HL-60/S4 treated with phorbol 12-myristate 13-acetate at 8.2 ng/mL for 4 days and 3 days (cell line): ENCODE measurements around the gene MYLK2.

ENCODE experiments used
- in situ Hi-C: fragments of 300-500 bp; cut with MboI; formaldehyde crosslinking; loops from 2 replicates; pipeline ENCODE4 v1.15.0; 2022; ENCODE audit warnings: low sequenced_read_pairs

MYLK2 gene

GRCh38 chr20:31870726-31871617 is 51.8 kb downstream of the MYLK2 start:
- in situ Hi-C loops, result no loop called here

DNA sequence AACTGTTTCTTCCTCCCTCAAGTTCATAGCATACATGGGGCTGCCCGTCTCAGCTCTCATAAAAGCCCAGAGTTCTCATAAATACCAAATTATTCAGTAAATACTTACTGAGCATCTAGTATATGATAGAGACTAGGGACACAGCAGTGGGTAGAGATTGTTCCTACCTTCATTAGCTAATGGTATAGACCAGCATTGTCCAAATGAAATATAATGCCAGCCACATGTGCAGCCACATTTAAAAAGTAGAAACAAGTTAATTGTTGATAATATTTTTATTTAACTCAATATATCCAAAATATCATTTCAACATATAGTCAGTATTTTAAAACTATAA is 52.4 kb downstream of the MYLK2 start:
- in situ Hi-C loops, result no loop called here

GRCh38 chr20:31872406-31872805 is 53.2 kb downstream of the MYLK2 start:
- in situ Hi-C loops, result no loop called here

DNA sequence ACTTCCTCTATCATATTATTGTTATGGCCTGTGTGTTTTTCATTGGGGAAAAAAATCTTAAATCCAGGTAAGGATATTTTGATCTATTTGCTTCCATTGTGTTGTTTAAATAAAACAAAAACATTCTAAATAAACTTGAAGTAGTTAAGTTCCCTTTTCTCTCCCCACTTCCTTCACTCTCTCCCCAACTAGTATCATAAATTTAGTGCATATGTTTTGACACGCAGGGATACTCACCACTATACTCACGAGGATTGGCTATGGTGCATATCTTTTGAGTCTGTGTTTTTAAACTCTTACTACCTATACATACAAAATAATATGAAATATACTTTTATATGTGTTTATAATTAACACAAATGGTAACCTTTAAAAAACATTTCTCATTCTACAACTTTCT is 56.5 kb downstream of the MYLK2 start:
- in situ Hi-C loops, result no loop called here

DNA sequence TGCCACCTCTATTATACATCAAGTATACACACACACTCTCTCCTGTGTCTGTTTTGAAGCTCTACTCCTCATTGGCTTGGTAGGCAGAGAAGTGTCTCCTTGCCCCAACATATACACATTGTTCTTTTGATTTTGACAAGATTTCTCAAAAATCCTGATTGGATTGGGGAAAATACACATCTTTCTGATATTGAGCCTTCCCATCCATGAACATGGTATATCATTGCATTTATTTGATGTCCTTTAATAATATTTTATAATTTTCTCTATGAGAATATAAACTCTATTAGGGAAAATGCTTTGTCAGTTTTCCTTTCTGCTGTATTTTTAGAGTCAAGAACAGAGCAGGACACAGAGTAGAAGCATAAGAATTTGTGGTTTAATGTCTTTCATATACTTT is 58.5 kb downstream of the MYLK2 start:
- in situ Hi-C loops, result no loop called here

DNA sequence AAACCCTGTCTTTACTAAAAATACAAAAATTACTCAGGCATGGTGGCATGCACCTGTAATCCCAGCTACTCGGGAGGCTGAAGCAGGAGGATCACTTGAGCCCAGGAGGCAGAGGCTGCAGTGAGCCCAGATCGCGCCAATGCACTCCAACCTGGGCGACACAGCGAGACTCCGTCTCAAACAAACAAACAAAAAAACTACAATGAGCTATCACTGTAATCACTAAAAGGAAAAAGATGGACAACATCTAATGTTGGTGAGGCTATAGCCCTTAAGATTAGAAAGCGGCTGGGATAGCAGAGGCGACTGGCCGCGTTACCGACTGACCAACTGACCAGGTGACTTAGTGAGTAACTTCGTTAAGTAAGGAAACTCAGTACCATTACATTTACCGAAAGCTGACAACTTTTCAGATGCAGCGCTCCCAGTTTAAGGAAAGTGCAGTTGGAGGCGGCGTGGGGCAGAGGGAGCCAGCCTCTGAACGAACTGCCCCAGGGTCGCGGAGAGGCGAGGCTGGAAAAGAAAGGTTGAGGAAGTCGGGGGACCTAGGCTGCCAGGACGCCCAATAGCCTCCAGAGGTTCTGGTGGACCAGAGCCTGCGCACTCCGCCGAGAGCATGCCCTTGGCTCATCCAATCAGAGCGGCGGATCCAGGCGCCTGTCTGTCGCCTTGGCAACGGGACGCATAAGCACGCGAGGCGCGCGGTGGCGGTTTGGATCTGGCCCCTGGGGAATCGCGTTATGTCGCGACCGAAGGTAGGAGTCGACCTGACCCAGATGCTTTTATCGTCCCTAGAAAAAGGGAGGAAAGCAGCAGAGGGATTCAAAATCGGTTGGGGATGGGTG is 60.2 kb downstream of the MYLK2 start:
- in situ Hi-C loops, result no loop called here

DNA sequence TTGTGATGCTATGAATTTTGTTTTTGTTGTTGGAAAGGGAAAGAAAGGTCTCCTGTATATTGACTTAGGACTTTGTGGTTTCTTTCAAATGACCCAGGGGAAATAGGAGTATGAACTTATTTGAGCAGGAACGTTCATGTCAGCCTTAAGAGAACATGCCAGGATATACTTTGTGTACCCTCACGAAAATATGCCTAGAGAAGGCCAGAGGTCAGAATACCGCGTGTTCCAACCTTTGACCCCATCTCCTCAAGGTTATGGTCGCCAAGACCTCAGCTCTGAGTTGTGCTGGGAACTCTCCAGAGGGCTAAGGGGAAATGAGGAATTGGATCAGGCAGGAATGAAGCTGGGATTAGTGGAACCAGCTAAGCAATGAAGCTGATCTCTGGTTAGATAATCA is 62.8 kb downstream of the MYLK2 start:
- in situ Hi-C loops, result no loop called here

GRCh38 chr20:31883829-31884228 is 64.7 kb downstream of the MYLK2 start:
- in situ Hi-C loops, result no loop called here
